GM19043 (cell line): ENCODE results near the gene EGFR.
"Not testable (repeated sequence)": the region's sequence is repeated elsewhere in the genome, so short reads cannot be mapped to it uniquely, and the experiment has no call there.

Experiments used
- ATAC-seq: cut with Tn5 transposase; IDR thresholded peaks from one replicate; pipeline ENCODE4 v1.9.1; 2021; ENCODE audit warnings: low read depth; ENCODE audit not compliant: unreplicated experiment

EGFR gene

DNA sequence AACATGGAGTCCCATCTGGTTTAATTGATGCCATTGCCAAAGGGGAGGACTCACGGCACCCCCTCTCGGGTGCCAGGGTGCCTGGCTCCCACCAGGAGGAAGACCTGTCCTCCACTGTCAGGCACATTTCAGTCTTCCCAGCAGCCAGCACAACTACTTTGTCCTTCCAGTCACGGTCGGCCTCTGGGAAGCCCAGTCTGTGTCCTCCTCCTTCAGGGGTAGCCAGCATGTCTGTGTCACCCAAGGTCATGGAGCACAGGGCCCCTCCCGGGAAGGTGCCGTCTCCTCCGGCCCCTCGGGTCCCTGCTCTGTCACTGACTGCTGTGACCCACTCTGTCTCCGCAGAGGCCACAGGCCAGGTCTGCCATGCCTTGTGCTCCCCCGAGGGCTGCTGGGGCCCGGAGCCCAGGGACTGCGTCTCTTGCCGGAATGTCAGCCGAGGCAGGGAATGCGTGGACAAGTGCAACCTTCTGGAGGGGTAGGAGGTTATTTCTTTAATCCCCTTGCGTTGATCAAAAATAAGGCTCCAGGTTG is 142.4 kb downstream of the EGFR start:
- ATAC-seq = no peak

DNA sequence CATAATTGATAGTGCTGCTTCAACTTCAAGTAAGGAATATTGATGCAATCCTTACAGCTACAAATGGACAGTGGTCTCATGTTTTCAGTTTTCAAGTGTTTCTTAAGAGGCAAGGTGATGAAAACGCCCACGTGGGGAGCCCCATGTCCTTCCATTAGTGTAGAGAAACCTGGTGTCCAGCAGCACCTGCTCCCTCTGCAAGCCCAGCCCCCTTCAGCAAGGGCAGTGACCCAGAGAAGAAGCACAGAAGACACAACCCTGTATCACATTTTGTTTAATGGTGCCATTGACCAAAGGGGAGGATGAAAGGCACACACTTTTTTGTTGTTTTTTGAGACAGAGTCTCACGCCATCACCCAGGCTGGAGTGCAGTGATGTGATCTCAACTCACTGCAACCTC is 143.7 kb downstream of the EGFR start:
- no peak for ATAC-seq

DNA sequence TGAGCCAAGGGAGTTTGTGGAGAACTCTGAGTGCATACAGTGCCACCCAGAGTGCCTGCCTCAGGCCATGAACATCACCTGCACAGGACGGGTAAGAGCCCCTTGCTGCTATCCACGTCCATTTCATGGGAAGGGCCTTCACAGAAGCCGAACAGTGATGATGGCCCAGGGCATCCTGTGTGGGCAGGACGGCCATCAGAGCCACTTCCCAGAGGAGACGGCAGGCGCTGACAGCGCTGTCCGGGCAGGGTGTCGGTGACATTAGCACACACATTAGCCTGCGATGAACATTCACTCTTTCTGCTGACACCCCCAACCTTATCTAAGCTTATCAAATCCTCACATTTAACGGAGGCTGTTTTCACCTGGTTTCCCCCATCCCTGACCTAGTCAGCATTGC is 144.9 kb downstream of the EGFR start:
- ATAC-seq = no peak

DNA sequence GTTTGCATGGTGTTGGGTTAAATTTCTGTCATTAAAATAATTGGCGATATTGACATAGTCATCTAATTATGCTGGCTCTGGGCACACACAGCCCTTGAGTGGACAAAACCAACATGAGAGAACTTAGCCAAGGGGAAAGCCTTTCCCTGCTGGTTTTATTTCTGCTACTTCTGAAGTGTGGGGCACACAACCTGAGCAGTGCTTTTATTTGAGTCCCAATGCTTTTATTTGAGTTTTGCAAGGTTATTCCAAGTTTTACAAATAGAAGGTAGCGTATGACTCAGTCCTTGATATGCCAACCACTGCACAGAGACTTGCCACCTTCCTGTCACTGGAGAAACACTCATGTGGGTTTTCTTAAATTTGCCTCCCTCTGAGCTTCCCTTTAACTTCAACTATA is 145.7 kb downstream of the EGFR start:
- ATAC-seq = no peak

DNA sequence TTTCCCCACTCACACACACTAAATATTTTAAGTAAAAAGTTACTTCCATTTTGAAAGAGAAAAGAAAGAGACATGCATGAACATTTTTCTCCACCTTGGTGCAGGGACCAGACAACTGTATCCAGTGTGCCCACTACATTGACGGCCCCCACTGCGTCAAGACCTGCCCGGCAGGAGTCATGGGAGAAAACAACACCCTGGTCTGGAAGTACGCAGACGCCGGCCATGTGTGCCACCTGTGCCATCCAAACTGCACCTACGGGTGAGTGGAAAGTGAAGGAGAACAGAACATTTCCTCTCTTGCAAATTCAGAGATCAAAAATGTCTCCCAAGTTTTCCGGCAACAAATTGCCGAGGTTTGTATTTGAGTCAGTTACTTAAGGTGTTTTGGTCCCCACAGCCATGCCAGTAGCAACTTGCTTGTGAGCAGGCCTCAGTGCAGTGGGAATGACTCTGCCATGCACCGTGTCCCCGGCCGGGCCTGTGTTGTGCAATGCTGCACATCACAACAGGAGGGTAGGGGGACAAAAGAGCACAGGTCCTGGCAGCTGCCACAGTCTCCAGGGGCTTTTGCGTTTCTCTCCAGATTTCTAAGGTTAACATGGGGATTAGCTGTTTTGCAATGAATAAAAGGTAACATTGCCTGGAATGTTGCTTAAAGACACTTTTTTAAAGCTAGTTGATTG is 146.5 kb downstream of the EGFR start:
- ATAC-seq = no peak

DNA sequence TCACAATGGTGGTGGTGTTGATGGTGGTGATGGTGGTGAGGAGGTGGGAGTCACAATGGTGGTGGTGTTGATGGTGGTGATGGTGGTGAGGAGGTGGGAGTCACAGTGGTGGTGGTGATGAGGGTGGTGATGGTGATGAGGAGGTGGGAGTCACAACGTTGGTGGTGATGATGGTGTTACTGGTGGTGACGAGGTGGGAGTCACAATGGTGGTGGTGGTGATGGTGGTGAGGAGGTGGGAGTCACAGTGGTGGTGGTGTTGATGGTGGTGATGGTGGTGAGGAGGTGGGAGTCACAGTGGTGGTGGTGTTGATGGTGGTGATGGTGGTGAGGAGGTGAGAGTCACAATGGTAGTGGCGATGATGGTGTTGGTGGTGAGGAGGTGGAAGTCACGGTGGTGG is 148.5 kb downstream of the EGFR start:
- ATAC-seq = not testable (repeated sequence)

DNA sequence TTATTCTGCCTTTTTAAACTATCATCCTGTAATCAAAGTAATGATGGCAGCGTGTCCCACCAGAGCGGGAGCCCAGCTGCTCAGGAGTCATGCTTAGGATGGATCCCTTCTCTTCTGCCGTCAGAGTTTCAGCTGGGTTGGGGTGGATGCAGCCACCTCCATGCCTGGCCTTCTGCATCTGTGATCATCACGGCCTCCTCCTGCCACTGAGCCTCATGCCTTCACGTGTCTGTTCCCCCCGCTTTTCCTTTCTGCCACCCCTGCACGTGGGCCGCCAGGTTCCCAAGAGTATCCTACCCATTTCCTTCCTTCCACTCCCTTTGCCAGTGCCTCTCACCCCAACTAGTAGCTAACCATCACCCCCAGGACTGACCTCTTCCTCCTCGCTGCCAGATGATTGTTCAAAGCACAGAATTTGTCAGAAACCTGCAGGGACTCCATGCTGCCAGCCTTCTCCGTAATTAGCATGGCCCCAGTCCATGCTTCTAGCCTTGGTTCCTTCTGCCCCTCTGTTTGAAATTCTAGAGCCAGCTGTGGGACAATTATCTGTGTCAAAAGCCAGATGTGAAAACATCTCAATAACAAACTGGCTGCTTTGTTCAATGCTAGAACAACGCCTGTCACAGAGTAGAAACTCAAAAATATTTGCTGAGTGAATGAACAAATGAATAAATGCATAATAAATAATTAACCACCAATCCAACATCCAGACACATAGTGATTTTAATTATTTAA is 151.7 kb downstream of the EGFR start:
- no peak for ATAC-seq

DNA sequence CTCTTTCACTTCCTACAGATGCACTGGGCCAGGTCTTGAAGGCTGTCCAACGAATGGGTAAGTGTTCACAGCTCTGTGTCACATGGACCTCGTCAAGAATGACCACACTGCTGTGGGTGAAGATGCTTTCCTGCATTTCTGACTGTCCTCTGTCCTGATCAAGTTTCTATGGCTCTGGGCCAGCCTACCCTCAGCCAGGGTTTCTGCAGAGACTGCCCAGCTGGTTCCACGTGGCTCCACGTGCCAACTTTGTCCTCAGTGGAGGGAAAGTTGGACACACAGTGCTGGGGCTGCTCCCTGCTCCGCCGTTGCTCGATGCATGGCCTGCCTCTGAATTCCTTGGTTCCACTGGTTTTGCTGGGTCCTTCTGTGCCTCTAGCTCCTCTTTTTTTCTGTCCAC is 152.3 kb downstream of the EGFR start:
- ATAC-seq = no peak

DNA sequence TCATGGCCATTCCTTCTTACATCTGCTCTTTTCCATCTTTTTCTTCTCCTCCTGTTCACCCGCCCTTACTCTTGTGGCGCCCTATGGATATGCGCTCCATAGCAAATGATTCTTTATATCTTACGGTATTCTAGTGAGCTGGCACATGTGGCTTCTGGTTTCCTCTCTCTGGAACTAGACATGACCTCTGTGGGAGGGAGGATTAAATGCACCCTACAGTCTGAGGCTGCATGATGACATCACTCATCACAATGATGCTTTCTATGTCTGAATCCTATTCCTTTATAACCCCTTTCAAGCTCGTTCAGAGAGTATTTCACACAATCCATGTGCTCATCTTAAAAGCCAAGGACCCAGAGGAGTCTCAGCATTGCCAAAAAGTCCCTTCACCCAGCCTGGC is 153.3 kb downstream of the EGFR start:
- no peak for ATAC-seq

DNA sequence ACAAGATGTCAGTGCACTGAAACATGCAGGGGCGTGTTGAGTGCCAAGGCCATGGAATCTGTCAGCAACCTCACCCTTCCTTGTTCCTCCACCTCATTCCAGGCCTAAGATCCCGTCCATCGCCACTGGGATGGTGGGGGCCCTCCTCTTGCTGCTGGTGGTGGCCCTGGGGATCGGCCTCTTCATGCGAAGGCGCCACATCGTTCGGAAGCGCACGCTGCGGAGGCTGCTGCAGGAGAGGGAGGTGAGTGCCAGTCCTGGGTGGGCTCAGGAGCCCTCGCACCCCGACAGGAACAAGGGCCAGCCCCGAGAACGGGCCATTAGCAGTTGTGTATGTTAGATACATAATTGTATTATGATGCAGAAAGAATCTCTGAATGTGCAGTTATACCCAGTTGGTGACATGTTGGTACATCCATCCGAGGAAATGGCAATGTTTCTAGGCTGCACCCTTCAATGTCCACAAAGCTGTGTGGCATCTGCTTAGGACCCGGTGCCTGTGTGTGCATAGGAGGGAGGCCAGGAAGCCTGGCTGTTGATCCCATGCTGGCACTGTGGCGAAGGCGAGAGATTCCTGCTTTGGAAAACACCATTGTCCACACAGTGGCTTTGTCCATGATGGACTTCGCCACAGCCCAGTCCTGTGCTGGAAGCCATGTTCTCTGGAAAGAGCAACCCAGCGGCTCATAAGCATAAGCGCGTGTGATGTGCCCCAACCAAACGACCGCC is 154.2 kb downstream of the EGFR start:
- ATAC-seq = no peak

DNA sequence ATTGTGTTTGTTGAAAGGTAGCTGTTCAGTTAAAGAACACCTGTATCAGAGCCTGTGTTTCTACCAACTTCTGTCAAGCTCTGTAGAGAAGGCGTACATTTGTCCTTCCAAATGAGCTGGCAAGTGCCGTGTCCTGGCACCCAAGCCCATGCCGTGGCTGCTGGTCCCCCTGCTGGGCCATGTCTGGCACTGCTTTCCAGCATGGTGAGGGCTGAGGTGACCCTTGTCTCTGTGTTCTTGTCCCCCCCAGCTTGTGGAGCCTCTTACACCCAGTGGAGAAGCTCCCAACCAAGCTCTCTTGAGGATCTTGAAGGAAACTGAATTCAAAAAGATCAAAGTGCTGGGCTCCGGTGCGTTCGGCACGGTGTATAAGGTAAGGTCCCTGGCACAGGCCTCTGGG is 154.9 kb downstream of the EGFR start:
- ATAC-seq = no peak

DNA sequence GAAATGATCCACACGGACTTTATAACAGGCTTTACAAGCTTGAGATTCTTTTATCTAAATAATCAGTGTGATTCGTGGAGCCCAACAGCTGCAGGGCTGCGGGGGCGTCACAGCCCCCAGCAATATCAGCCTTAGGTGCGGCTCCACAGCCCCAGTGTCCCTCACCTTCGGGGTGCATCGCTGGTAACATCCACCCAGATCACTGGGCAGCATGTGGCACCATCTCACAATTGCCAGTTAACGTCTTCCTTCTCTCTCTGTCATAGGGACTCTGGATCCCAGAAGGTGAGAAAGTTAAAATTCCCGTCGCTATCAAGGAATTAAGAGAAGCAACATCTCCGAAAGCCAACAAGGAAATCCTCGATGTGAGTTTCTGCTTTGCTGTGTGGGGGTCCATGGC is 155.6 kb downstream of the EGFR start:
- ATAC-seq = no peak

DNA sequence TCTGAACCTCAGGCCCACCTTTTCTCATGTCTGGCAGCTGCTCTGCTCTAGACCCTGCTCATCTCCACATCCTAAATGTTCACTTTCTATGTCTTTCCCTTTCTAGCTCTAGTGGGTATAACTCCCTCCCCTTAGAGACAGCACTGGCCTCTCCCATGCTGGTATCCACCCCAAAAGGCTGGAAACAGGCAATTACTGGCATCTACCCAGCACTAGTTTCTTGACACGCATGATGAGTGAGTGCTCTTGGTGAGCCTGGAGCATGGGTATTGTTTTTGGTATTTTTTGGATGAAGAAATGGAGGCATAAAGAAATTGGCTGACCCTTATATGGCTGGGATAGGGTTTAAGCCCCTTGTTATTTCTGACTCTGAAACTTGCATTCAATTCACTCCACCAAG is 156.0 kb downstream of the EGFR start:
- ATAC-seq = no peak

DNA sequence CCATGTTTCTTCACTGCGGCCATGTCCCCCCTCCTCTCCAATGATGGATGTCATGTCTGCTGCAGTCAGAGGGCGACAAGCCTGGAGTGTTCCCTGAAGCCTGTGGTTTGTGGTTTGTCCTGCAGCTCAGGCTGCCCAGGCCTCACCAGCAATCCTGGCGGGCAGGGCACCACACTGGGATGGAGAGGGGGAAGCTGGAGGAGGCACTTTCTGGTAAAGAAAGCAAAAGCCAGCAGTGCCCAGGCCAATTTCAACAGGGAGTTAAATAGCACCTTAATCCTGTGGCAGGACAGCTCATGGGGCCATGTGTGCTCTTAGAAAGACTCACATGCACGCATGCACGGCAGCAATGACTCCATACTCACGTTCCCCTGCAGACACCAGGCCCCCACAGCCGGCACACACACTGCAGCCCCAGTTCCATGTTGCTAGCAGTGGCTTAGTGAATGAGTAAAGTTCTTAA is 158.3 kb downstream of the EGFR start:
- no peak for ATAC-seq

DNA sequence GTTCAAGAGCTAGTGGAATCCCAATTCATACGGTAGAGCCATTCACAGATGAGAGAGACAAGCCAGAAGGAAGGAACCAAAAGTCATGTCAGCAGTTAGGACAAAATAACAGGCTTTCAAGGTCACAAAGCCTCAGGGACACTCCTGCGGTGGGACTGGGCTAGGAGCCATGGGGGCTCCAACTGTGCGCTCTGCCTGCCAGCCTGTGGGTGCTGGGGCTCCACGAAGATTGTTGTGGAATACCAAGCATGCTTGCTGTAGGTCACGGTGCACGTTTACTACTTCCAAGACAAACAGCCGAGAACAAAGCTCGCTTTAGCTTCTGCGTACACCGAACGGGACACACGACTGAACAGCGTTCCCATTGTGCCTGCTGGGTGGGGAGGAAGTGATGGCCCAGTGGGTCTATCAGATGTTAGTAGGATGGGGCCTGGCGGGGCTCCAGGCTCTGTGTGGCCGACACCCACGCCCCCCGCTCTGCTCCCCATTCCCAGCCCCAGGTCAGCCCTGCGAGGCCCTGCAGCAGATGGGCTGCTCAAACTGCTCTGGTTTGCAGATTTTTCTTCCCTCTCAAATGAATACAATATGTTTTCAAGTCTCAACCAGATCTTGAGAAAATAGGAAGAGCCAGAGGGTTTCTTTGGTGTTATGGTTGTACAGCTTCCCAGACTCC is 158.9 kb downstream of the EGFR start:
- no peak for ATAC-seq

DNA sequence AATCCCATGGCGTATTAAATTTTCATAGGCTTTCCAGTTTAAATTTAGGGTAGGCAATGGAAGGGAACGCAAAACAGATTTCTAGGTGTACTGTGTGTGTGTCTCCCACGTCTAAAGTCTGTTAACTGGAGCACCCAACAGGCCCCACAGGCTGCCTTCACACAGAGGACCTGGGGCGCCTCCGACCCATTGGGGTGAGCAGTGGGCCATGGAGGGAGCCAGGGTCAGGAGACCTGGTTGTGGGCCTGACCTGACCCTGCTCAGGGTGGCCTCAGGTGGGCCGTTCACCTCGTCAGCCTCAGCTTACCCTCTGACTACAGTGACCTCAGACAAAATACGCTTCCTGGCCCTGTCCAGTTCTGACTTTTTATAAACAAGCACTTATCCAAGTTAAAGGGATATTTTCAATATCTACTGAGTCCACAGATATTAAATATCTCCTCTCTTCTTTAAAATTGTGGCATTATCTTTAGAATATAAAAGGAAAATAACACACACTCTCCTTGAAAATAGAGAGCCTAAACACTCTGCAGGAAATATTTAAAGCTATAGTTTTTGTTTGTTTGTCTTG is 159.6 kb downstream of the EGFR start:
- no peak for ATAC-seq

DNA sequence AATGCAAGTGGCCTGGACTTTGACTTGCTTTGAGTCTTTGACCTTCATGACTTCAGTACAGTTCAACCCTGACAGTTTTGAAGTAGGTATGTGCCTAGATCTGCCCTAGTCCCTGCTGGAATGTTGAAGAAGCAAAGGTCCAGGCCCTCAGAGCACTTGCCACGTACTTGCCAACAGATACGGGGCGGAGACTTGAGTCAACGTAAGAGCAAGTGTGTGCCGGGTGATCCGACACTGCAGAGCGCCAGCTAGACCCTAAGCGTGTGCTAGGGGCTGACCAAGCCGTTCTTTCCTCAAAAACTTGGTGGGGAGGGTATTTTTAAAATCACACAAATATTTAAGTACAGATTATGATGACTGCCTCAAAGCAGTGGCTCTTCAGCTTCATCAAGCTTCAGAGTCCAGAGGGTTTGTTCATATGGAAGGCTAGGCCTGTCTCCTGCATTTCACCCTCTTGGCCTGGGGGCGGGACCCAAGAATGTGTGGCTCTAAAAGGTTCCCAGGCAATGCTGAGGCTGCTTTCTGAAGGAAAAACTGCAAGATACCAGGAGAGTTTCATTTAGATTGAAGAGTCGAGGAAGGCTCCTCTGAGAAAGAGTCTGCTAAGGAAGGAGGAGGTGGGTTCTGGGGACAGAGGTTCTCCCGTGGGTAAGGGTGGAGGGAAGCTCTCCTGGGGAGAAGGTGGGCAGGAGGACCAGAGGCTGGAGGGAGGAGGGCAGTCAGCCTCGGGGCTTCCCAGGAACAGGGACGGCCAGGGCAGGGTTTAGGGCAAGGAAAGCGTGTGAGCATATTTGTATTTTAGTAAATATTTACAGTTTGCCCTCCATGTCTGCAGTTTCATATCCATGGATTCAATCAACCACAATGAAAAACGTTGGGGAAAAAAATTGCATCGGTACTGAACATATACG is 160.3 kb downstream of the EGFR start:
- ATAC-seq = no peak

DNA sequence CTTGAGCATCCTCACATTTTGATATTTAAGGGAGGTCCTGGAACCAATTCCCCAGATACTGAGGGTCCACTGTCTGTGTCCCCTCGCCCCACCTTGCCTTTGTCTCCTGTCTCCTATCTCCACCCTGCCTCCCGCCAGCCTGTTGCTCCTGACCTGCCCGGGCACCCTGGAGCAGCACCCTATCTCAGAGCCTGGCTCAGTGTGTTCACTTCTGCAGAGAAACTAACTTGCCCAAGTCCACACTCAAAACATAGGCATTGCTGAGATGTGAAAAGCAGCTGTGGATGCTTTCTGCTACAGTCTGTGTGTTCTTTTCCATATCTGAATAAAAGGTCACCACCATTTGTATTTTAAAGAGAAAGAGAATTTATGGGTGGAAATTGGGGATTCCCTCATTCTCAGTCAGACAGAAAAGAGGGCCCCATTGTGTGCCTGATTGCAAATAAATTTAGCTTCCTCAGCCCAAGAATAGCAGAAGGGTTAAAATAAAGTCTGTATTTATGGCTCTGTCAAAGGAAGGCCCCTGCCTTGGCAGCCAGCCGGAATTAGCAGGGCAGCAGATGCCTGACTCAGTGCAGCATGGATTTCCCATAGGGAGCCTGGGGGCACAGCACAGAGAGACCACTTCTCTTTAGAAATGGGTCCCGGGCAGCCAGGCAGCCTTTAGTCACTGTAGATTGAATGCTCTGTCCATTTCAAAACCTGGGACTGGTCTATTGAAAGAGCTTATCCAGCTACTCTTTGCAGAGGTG is 161.3 kb downstream of the EGFR start:
- ATAC-seq = no peak
